Chondrocyte (in vitro differentiated cells): ENCODE results near the gene IMMP2L. TPM values are rescaled to one million over a fixed set of nuclear protein-coding genes. Genes with fewer than 3 reads are reported as not detected.

Experiments used
- DNase-seq: peaks from one replicate; pipeline ENCODE4 v3.0.0; 2021; ENCODE audit warnings: mixed read lengths, low spot score
- H3K27ac Mint-ChIP-seq: one replicate; pipeline ENCODE4 v1.8.0; 2021; ENCODE audit warnings: mild to moderate bottlenecking, moderate library complexity, mixed read lengths; ENCODE audit not compliant: unreplicated experiment
- H3K27me3 Mint-ChIP-seq: 2 replicates; pipeline ENCODE4 v1.8.0; 2021; ENCODE audit warnings: low read depth, mixed read lengths
- H3K36me3 Mint-ChIP-seq: 2 replicates; pipeline ENCODE4 v1.8.0; 2021; ENCODE audit warnings: low read depth, mixed read lengths
- H3K4me1 Mint-ChIP-seq: 2 replicates; pipeline ENCODE4 v1.8.0; 2021; ENCODE audit warnings: low read depth, mild to moderate bottlenecking, mixed read lengths
- H3K4me3 Mint-ChIP-seq: one replicate; pipeline ENCODE4 v1.8.0; 2021; ENCODE audit warnings: mild to moderate bottlenecking, moderate library complexity, mixed read lengths; ENCODE audit not compliant: unreplicated experiment
- H3K9me3 Mint-ChIP-seq: 2 replicates; pipeline ENCODE4 v1.8.0; 2021; ENCODE audit warnings: low read depth, mixed read lengths
- CTCF ChIP-seq: fragments of 200-600 bp; sonication (generic); IDR thresholded peaks from 2 replicates; pipeline ENCODE4 v1.5.0; 2021; ENCODE audit warnings: antibody characterized with exemption, mild to moderate bottlenecking, moderate library complexity
- total RNA-seq: library from RNA; stranded (reverse); gene quantifications from 3 replicates; pipeline ENCODE4 v1.2.1, GENCODE V29; 2021

IMMP2L gene
- total RNA-seq, 1 donor from 2014 or later, result 6.1 TPM

- no peak for TF ChIP-seq CTCF
- H3K27me3 Mint-ChIP-seq, result no peaks in the 10 kb centered on the region
- H3K9me3 Mint-ChIP-seq, result peaks cover 3% of the 10 kb centered on the region
- H3K4me3 Mint-ChIP-seq, result no peak overlapping the region
- peak overlapping the region; percentile 28 for H3K27ac Mint-ChIP-seq
- no peak for DNase-seq
- H3K4me1 Mint-ChIP-seq, result peaks cover 16% of the 10 kb centered on the region
- H3K36me3 Mint-ChIP-seq, result no peaks in the 10 kb centered on the region
These were observed 169.1 kb downstream of the IMMP2L start for GRCh38 chr7:111393011-111393754.

GRCh38 chr7:111392294-111392693 lies 170.0 kb downstream of the IMMP2L start:
- Mint-ChIP-seq H3K4me1 (peaks cover 16% of the 10 kb centered on the region), H3K9me3 (peaks cover 3% of the 10 kb centered on the region), H3K27me3 (no peaks in the 10 kb centered on the region), H3K4me3 (no peak overlapping the region), H3K27ac (no peak overlapping the region), H3K36me3 (no peaks in the 10 kb centered on the region)
- no peak for TF ChIP-seq CTCF
- DNase-seq, result no peak

DNA sequence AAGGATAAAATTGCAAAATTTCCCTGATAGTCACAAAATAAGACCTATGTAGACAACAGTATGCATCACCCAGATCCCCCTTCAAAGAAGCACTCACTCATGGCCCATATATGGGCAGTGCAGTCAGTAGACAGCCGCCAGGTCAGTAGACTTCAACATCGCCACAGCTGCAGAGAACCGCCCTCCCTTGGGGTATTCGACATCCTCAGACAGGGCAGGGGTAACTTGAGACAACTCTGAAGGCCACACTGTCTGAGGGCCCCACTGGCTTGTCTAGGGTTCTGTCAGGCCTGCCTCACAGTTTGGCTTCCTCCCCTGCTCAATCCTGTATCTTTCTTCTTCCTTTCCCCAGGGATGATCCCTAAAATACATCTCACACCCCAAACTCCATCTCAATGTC lies 172.3 kb downstream of the IMMP2L start:
- H3K27ac Mint-ChIP-seq, result no peak overlapping the region
- H3K9me3 Mint-ChIP-seq, result peaks cover 5% of the 10 kb centered on the region
- TF ChIP-seq CTCF, result no peak
- no peak overlapping the region for H3K4me3 Mint-ChIP-seq
- H3K27me3 Mint-ChIP-seq, result no peaks in the 10 kb centered on the region
- H3K36me3 Mint-ChIP-seq, result no peaks in the 10 kb centered on the region
- DNase-seq, result no peak
- H3K4me1 Mint-ChIP-seq, result peaks cover 16% of the 10 kb centered on the region

DNA sequence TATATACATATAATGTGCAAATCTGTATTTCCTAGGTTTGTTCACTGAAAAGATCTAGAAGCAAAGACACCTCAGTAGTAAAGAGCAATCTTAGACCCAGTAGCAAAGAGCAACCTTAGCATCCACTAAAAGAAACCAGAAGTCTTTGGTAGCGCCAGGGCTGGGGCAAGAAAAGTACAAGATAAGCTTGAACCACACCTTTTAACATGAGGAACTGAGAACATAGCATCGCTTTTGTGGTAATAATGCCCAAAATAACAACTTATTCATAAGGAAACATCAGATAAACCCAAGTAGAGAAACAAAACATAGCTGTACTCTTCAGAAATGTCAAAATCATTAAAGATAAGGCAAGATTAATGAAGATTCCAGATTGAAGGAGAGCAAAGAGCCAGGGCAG lies 173.4 kb downstream of the IMMP2L start:
- Mint-ChIP-seq H3K4me3 (no peak overlapping the region), H3K27me3 (no peaks in the 10 kb centered on the region), H3K4me1 (peaks cover 16% of the 10 kb centered on the region), H3K36me3 (no peaks in the 10 kb centered on the region), H3K27ac (no peak overlapping the region), H3K9me3 (peaks cover 5% of the 10 kb centered on the region)
- no peak for DNase-seq
- no peak for TF ChIP-seq CTCF

DNA sequence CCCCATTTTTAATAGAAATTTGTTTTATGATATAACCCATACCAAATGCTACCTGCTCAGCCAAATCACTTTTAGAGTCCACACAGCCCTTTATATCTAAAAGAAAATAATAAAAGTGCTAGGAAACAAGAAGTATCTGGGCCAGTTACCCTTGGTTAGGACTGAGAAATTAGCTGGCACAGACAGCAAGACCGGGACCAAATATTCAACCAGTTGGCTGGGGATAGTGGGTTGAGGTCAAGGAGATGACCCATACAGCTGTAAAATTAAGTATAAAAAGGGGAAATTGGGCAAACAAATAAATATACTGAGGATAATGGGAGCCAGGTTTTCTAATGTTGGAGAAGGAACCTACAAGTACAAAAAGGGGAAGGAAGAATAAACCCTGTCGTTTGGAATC lies 174.3 kb downstream of the IMMP2L start:
- Mint-ChIP-seq H3K4me3 (no peak overlapping the region), H3K27me3 (no peaks in the 10 kb centered on the region), H3K36me3 (no peaks in the 10 kb centered on the region), H3K4me1 (peaks cover 8% of the 10 kb centered on the region), H3K9me3 (peaks cover 5% of the 10 kb centered on the region), H3K27ac (no peak overlapping the region)
- no peak for TF ChIP-seq CTCF
- no peak for DNase-seq
